GM23338 (cell line): ENCODE results near the gene UBXN7. TPM values are rescaled to one million over a fixed set of nuclear protein-coding genes. Genes with fewer than 3 reads are reported as not detected.

Experiments used
- ATAC-seq: fragments of 200-7000 bp; cut with Tn5 transposase; 3 replicates; pipeline ENCODE4 v1.9.1; 2020
- DNase-seq: peaks from one replicate; pipeline ENCODE4 v3.0.0-alpha.2; 2015; ENCODE audit warnings: low spot score
- H2AFZ ChIP-seq: fragments of 200-600 bp; sonication (generic); 2 replicates; pipeline ENCODE4 v1.8.0; 2016; ENCODE audit warnings: antibody characterized with exemption, mild to moderate bottlenecking, moderate library complexity
- H3F3A ChIP-seq: fragments of 200-600 bp; sonication (generic); replicated peaks from 2 replicates; pipeline ENCODE4 v1.8.0; 2017; ENCODE audit warnings: antibody characterized with exemption, mixed run types, low read depth
- H3K27ac ChIP-seq: fragments of 200-600 bp; sonication (generic); 2 replicates; pipeline ENCODE4 v1.6.1; 2016; ENCODE audit warnings: low read depth
- H3K27me3 ChIP-seq: fragments of 200-600 bp; sonication (generic); 2 replicates; pipeline ENCODE4 v1.8.0; 2016; ENCODE audit warnings: mild to moderate bottlenecking, mixed run types, moderate library complexity; ENCODE audit not compliant: insufficient read depth
- H3K36me3 ChIP-seq: fragments of 200-600 bp; sonication (generic); 2 replicates; pipeline ENCODE4 v1.8.0; 2016; ENCODE audit warnings: mild to moderate bottlenecking; ENCODE audit not compliant: insufficient read depth
- H3K4me1 ChIP-seq: fragments of 200-600 bp; sonication (generic); 2 replicates; pipeline ENCODE4 v1.8.0; 2016; ENCODE audit warnings: mild to moderate bottlenecking, moderate library complexity; ENCODE audit not compliant: insufficient read depth
- H3K4me2 ChIP-seq: fragments of 200-600 bp; sonication (generic); 2 replicates; pipeline ENCODE4 v1.7.1; 2017; ENCODE audit warnings: mixed run types
- H3K4me3 ChIP-seq: fragments of 200-600 bp; sonication (generic); 2 replicates; pipeline ENCODE4 v1.6.1; 2016; ENCODE audit warnings: mixed run types
- H3K79me2 ChIP-seq: fragments of 200-600 bp; sonication (generic); replicated peaks from 2 replicates; pipeline ENCODE4 v1.8.0; 2017; ENCODE audit warnings: mild to moderate bottlenecking; ENCODE audit not compliant: insufficient read depth
- H3K9me2 ChIP-seq: fragments of 200-600 bp; sonication (generic); 2 replicates; pipeline ENCODE4 v1.8.0; 2017; ENCODE audit not compliant: insufficient read depth
- H4K20me1 ChIP-seq: fragments of 200-600 bp; sonication (generic); replicated peaks from 2 replicates; pipeline ENCODE4 v1.8.0; 2017; ENCODE audit warnings: mild to moderate bottlenecking; ENCODE audit not compliant: insufficient read depth
- H3K27ac Mint-ChIP-seq: 2 replicates; pipeline ENCODE4 v1.8.0; 2020; ENCODE audit warnings: inconsistent platforms, mild to moderate bottlenecking, moderate library complexity, mixed read lengths
- H3K27me3 Mint-ChIP-seq: 3 replicates; pipeline ENCODE4 v1.8.0; 2022; ENCODE audit warnings: low read depth, mild to moderate bottlenecking, moderate library complexity, mixed read lengths, inconsistent platforms; ENCODE audit not compliant: insufficient read depth, poor library complexity
- H3K36me3 Mint-ChIP-seq: 3 replicates; pipeline ENCODE4 v1.8.0; 2021; ENCODE audit warnings: low read depth, mild to moderate bottlenecking, inconsistent platforms, moderate library complexity, mixed read lengths
- H3K4me1 Mint-ChIP-seq: 3 replicates; pipeline ENCODE4 v1.8.0; 2020; ENCODE audit warnings: mild to moderate bottlenecking, inconsistent platforms, mixed read lengths
- H3K4me3 Mint-ChIP-seq: 3 replicates; pipeline ENCODE4 v1.8.0; 2021; ENCODE audit warnings: moderate library complexity, mild to moderate bottlenecking, inconsistent platforms, mixed read lengths
- H3K9me3 Mint-ChIP-seq: 3 replicates; pipeline ENCODE4 v1.8.0; 2020; ENCODE audit warnings: moderate library complexity, mild to moderate bottlenecking, inconsistent platforms, mixed read lengths
- EZH2phosphoT487 ChIP-seq: fragments of 200-600 bp; sonication (generic); IDR thresholded peaks from one replicate; pipeline ENCODE4 v1.8.1; 2018; ENCODE audit warnings: antibody characterized with exemption; ENCODE audit not compliant: unreplicated experiment
- NANOG ChIP-seq: IDR thresholded peaks from 2 replicates; pipeline ENCODE4 v1.6.1; 2016; ENCODE audit warnings: antibody characterized with exemption, borderline replicate concordance
- POLR2AphosphoS5 ChIP-seq: IDR thresholded peaks from 2 replicates; pipeline ENCODE4 v1.6.1; 2016; ENCODE audit warnings: antibody characterized with exemption, low read depth
- STAT1 ChIP-seq: IDR thresholded peaks from one replicate; pipeline ENCODE4 v1.6.1; 2016; ENCODE audit warnings: antibody characterized with exemption; ENCODE audit not compliant: unreplicated experiment
- ZNF114 ChIP-seq: fragments of 250-450 bp; sonication (Bioruptor Pico); IDR thresholded peaks from 2 replicates; pipeline ENCODE4 v1.5.0; 2020; ENCODE audit warnings: mild to moderate bottlenecking, moderate library complexity
- ZNF462 ChIP-seq: fragments of 250-450 bp; sonication (Bioruptor Pico); IDR thresholded peaks from 2 replicates; pipeline ENCODE4 v1.5.0; 2020; ENCODE audit warnings: mild to moderate bottlenecking, moderate library complexity
- polyA plus RNA-seq: library from polyadenylated mRNA; unstranded; fragments of >200 nt; fragmentation: Nextera tagmentation; extraction: Ambion mirVana; gene quantifications from 2 replicates; pipeline ENCODE4 v1.2.1, GENCODE V29; 2016
- total RNA-seq: library from RNA; depleted of rRNA; stranded (reverse); fragments of >200 nt; shearing (Covaris generic); gene quantifications from 2 replicates; pipeline ENCODE4 v1.2.3, GENCODE V29; 2014

Gene UBXN7
- total and polyA plus RNA-seq, 2 experiments from 2014 or later: 37.9 to 46.2 TPM

- TF ChIP-seq ZNF462 (CRISPR knock-in tag) (no peak), ZNF114 (CRISPR knock-in tag) (no peak)
Measured at GRCh38 chr3:196340466-196340865, 91.8 kb downstream of the UBXN7 start (continued).

- H3K27ac Mint-ChIP-seq: peak overlapping the region; percentile 65; the same call in 1 of the 2 replicates
- H3K4me1 Mint-ChIP-seq: no peaks in the 10 kb centered on the region
- Histone ChIP-seq H3K9me2 (no peaks in the 10 kb centered on the region), H3K27ac (no peak overlapping the region), H3K36me3 (no peaks in the 10 kb centered on the region), H4K20me1 (no peaks in the 10 kb centered on the region), H3K4me3 (no peak overlapping the region), H3K27me3 (no peaks in the 10 kb centered on the region), H3K4me2 (no peak overlapping the region), H2AFZ (no peak overlapping the region), H3K4me1 (no peaks in the 10 kb centered on the region), H3F3A (no peaks in the 10 kb centered on the region), H3K79me2 (no peaks in the 10 kb centered on the region)
- no peaks in the 10 kb centered on the region; the same call in 2 of the 3 replicates for H3K9me3 Mint-ChIP-seq
- H3K36me3 Mint-ChIP-seq: no peaks in the 10 kb centered on the region
- ATAC-seq: no peak
- no peak overlapping the region for H3K4me3 Mint-ChIP-seq
- DNase-seq: no peak
- H3K27me3 Mint-ChIP-seq: peaks cover 13% of the 10 kb centered on the region
- TF ChIP-seq EZH2phosphoT487 (no peak), STAT1 (no peak), POLR2AphosphoS5 (no peak), ZNF462 (CRISPR knock-in tag) (no peak), NANOG (no peak)
Measured at GRCh38 chr3:196339493-196340254, 92.6 kb downstream of the UBXN7 start.
